Measurements from ENCODE around the gene FXYD6.
"Not testable (repeated sequence)": the region's sequence is repeated elsewhere in the genome, so short reads cannot be mapped to it uniquely, and the experiment has no call there.

Gene FXYD6

DNA sequence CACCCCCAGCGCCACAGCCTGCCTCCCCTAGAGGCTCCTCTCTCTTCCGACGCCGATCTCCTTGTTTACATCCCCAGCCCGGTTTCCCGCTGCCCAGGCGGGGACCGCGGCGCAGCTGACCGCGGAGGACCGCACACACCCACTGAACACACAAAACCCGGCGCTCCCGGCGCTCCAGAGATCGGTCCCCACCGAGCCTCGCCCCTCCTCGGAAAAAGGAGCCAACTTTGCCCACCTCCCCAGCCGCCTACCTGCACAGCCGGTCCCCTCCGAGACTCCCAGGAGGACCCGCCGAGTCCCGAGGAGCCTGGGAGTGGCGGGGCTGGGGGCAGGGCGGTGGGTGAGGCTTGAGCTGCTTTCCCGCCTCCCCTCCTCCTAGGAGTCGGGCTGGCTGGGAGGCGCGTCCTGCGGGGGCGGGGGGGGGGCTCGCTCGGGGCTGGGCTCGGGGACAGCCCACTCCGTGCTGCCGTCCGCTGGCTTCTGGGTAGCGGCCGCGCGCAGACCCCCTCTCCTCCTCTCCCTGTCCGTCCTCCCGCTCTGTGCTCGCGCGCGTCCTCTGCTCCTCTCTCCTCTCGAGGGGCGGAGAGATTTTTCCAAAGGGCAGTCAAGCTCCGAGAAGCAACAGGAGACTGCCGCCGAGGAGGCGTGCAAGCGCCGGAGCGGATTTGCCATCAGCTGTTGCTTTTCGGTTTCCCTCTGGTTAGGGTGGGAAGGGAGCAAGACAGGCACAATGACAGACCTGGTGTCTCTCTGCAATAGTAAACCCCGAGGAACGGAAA is at the start of gene FXYD6:
TSS of gene FXYD6 (minus strand) at position 318 of the 779 bp plus-strand sequence. CDS start 33,882 bp downstream, outside the sequence.
- DNase-seq (ENCODE audit: low read depth): no peak

DNA sequence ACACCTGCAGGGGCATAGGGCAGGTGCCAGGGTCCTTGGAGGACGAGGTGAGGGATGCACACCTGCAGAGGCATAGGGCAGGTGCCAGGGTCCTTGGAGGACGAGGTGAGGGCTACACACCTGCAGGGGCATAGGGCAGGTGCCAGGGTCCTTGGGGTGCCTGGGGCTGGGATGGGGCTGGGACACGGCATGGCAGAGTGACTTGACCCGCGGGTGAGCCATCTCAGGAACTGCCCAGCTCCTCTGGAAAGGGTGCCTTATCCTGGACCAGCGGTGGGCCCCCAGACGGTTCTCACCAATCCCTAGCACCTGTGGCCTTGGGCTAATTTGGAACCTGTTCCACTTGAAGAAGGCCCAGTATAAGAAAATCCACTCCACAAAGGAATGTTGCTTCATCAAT is 49.7 kb upstream of the FXYD6 start:
- DNase-seq (ENCODE audit: low read depth): not testable (repeated sequence)

DNA sequence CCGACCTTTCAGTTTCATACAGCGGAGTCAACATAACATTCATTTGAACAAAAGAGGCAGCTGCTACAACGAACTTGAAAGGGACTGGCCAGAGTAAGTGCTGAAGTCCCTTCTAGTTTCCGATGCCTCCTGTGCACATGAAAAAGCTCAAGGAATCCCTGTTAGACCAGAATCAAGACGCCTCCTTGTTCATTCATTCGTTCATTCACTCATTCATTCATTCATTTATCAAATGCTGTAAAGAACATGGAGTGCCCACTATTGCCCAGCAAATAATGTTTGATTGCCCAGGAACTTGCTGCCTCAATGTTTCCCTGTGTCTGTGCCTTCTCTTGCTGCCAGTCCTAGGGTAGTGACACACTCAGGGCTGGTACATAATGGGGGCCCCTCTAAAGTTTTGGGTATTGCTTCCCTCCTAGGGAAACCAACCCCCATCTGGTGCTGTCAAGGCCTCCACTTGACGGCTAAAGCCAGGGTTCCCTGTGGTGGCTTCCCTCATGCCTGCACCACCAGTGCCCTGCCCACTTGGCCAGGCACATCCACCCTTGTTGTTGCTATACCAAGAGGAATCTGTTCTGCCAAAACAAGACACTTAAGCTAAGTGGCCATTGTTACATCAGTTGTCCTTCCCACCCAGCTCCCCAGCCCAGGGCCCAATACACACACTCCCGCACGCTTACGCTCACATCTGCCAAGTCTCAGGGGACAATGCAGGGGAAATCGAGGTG is 48.9 kb upstream of the FXYD6 start:
- no peak for DNase-seq (ENCODE audit: low read depth)

- DNase-seq (ENCODE audit: low read depth): no peak
These were observed 48.2 kb upstream of the FXYD6 start for GRCh38 chr11:117924631-117925170.

DNA sequence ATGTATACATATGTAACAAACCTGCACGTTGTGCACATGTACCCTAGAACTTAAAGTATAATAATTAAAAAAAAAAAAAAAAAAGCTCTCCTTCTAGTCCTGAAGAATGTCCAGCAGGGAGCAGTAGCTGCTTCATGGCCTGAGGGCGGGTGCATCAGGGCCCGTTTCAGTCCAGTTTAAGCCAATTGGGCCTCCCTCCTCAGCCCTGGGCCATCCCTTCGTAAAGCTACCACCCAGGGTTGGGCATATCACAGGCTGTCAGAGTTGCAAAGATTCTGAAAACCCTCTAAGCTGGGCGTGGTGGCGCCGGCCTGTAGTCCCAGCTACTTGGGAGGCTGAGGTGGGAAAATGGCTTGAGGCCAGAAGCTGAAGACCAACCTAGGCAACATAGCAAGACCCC is 47.3 kb upstream of the FXYD6 start:
- DNase-seq (ENCODE audit: low read depth): no peak

GRCh38 chr11:117923275-117923674 is 46.8 kb upstream of the FXYD6 start:
- no peak for DNase-seq (ENCODE audit: low read depth)

DNA sequence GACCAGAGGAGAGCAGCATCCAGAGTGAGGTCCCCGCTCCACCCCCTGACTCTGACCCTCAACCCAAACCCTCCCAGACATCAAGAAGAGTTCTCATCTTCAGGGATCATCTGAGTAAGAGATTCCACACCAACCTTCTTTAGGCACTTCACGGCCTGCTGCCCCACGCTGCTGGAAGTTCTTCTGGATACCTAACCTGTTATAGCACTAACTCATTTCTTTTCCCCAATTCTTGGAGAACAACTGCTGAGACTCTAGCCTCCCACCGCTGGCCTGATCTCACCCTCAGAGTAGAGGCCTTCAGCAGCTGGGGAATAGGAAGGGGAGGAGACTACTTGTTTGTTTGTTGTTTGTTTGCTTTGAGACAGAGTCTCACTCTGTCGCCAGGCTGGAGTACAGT is 45.4 kb upstream of the FXYD6 start:
- no peak for DNase-seq (ENCODE audit: low read depth)

GRCh38 chr11:117921456-117921855 is 45.0 kb upstream of the FXYD6 start:
- no peak for DNase-seq (ENCODE audit: low read depth)

- DNase-seq (ENCODE audit: low read depth): no peak
These were observed 43.3 kb upstream of the FXYD6 start for GRCh38 chr11:117919781-117920221.

DNA sequence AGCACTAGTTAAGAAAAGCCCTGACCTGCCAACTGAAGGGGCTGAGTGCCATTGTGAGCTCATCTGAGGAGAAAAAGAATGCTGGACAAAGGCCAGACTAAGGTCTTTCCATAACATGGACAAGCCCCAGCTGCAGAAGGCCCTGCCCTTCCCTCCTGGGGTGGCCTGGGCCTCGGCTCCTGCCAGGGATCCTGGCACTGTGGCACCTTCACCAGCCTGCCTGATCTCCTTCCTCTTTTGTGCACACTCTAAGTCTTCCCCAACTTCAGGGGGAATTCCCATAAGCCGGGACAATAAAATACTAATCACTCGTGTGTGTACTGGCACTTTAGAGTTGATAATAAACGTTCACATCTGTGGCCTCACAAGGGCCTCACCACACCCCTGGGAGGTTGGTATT is 42.9 kb upstream of the FXYD6 start:
- DNase-seq (ENCODE audit: low read depth): no peak

GRCh38 chr11:117918366-117919255 is 42.2 kb upstream of the FXYD6 start:
- no peak for DNase-seq (ENCODE audit: low read depth)

GRCh38 chr11:117917591-117918151 is 41.2 kb upstream of the FXYD6 start:
- DNase-seq (ENCODE audit: low read depth): no peak

DNA sequence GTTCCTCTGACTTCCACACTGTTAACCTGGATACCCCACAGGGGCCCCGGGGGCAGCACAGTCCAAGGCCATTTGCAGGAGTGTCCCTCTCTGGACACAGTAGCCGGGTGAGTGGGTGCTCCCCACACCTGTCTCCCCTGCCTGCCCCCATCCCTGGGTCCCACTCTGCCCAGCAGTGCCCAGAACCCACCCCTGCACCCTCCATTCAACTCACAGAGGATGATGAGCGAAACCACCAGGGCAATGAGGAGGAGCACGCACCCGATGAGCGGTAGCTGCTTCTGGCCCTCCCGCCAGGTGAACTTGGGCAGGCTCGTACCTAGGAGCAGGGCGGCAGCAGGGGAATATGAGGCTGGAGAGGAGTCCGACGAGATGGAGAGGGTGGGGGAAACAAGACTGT is 40.5 kb upstream of the FXYD6 start:
- no peak for DNase-seq (ENCODE audit: low read depth)

- DNase-seq (ENCODE audit: low read depth): no peak
These were observed 39.3 kb upstream of the FXYD6 start for GRCh38 chr11:117915672-117916235.

GRCh38 chr11:117914991-117915618 is 38.6 kb upstream of the FXYD6 start:
- no peak for DNase-seq (ENCODE audit: low read depth)

GRCh38 chr11:117914398-117914761 is 37.9 kb upstream of the FXYD6 start:
- DNase-seq (ENCODE audit: low read depth): no peak

DNA sequence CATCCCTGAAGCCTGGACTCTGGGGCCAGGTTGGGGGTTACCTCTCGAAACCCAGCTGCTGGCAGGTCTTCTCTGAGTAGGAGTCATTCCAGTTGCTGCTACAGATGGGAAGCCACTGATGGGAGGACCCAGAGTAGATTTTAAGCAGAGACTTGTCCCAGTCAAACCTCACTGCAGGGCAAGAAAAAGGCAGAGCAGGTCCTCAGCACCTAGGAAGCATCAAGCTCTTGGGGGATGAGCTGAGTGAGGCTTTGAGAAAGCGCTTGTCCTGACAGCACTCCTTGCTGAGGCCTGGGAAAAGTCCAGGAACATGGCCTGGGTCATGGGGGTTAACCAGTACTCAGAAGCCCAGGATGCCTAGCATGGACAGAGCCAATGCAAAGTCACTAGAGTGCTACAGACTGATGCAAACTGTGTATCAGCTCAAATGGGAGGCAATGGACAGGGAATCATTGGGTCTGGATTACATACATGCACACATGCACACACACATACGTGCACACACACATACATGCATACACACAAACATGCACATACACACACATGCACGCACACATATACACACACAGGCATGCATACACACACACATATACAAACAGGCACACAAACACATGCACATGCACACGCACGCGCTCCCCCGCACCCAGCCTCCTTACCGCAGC is 37.4 kb upstream of the FXYD6 start:
- DNase-seq (ENCODE audit: low read depth): no peak

DNA sequence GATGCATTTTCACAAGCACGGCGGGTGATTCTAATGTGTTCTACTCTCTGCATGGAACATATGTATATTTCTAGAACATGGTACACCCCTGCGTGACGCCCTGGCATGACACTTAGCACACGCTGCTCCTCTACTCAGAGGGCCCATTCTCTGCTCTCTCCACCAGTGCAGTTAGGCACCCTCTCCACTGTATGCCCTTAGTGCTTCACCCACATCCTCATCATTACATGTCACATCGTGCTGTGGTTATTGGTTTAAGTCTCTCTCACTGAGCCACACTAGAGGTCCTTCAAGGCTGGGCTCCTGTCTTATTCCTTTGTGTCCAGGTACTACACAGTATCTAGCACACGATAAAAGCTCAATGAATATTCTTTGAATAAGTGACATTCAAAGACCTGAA is 36.0 kb upstream of the FXYD6 start:
- DNase-seq (ENCODE audit: low read depth): no peak

GRCh38 chr11:117911694-117912093 is 35.2 kb upstream of the FXYD6 start:
- DNase-seq (ENCODE audit: low read depth): no peak

GRCh38 chr11:117910941-117911655 is 34.6 kb upstream of the FXYD6 start:
- DNase-seq (ENCODE audit: low read depth): no peak
